ENCODE data around the gene DAPK1.

Gene DAPK1

GRCh38 chr9:87657190-87657589 lies 159.5 kb downstream of the DAPK1 start:
- no peaks in the 10 kb centered on the region for H3K9me3 ChIP-seq (ENCODE audit: severe bottlenecking)
- H3K4me3 ChIP-seq (ENCODE audit: low read depth, low read length) = no peak overlapping the region
- peaks cover 10% of the 10 kb centered on the region for H3K36me3 ChIP-seq
- H3K27ac ChIP-seq = no peak overlapping the region
- no peak for DNase-seq
- TF ChIP-seq, protein P1, sequence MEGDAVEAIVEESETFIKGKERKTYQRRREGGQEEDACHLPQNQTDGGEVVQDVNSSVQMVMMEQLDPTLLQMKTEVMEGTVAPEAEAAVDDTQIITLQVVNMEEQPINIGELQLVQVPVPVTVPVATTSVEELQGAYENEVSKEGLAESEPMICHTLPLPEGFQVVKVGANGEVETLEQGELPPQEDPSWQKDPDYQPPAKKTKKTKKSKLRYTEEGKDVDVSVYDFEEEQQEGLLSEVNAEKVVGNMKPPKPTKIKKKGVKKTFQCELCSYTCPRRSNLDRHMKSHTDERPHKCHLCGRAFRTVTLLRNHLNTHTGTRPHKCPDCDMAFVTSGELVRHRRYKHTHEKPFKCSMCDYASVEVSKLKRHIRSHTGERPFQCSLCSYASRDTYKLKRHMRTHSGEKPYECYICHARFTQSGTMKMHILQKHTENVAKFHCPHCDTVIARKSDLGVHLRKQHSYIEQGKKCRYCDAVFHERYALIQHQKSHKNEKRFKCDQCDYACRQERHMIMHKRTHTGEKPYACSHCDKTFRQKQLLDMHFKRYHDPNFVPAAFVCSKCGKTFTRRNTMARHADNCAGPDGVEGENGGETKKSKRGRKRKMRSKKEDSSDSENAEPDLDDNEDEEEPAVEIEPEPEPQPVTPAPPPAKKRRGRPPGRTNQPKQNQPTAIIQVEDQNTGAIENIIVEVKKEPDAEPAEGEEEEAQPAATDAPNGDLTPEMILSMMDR (IDR thresholded peaks at IDR 0.05; ENCODE audit: low read depth, low read length) = no peak
- no peaks in the 10 kb centered on the region for H3K27me3 ChIP-seq (ENCODE audit: insufficient read depth, low read depth, severe bottlenecking)

DNA sequence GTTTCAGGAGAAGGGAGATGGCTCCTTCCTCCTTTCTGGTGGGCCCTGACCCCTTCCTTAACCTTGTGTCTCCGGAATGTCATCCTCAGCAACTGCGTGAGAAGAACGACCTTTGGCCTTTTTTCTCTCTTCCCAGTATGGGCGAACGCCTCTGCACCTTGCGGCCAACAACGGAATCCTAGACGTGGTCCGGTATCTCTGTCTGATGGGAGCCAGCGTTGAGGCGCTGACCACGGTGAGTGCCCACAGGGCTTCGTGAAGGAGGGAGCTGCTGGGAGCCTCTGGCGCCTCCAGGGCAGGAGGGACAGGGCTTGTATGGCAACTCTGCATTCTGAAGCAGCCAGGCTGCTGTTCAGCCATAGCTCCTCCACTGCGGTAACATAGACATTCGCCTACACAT lies 160.2 kb downstream of the DAPK1 start:
- TF ChIP-seq, protein P1 (IDR thresholded peaks at IDR 0.05; ENCODE audit: low read depth, low read length) = no peak

DNA sequence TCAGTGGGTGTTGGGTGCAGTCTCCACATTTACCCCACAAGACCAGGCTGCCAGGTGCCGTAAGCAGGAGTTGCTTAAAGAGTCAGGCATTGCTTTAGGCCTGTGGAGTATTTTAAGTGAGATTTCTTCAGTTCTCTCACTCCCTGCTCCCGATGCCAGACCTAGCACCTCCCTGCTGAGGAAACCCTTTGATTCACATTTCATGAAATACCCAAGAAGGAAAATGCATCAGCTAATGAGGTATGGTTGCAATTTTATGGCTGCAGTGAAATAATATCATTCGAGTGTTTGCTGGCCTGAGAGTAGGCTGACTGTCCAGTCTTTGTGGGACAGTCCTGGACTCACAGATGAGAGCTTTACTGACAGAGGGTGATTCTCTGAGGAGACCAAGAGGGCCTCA lies 160.8 kb downstream of the DAPK1 start:
- no peaks in the 10 kb centered on the region for H3K9me3 ChIP-seq (ENCODE audit: severe bottlenecking)
- no peak overlapping the region for H3K27ac ChIP-seq
- no peaks in the 10 kb centered on the region for H3K27me3 ChIP-seq (ENCODE audit: insufficient read depth, low read depth, severe bottlenecking)
- H3K4me3 ChIP-seq (ENCODE audit: low read depth, low read length) = no peak overlapping the region
- peaks cover 10% of the 10 kb centered on the region for H3K36me3 ChIP-seq
- TF ChIP-seq, protein P1 (IDR thresholded peaks at IDR 0.05; ENCODE audit: low read depth, low read length) = no peak
- DNase-seq = no peak

More for the DNA sequence above, 160.2 kb downstream of the DAPK1 start:
- Histone ChIP-seq H3K36me3 (peaks cover 10% of the 10 kb centered on the region), H3K4me3 (ENCODE audit: low read depth, low read length) (no peak overlapping the region), H3K9me3 (ENCODE audit: severe bottlenecking) (no peaks in the 10 kb centered on the region), H3K27me3 (ENCODE audit: insufficient read depth, low read depth, severe bottlenecking) (no peaks in the 10 kb centered on the region), H3K27ac (no peak overlapping the region)
- DNase-seq = no peak

GRCh38 chr9:87659534-87660419 lies 162.1 kb downstream of the DAPK1 start:
- no peak overlapping the region for H3K27ac ChIP-seq
- no peak overlapping the region for H3K4me3 ChIP-seq (ENCODE audit: low read depth, low read length)
- peaks cover 10% of the 10 kb centered on the region for H3K36me3 ChIP-seq
- no peak for DNase-seq
- no peaks in the 10 kb centered on the region for H3K27me3 ChIP-seq (ENCODE audit: insufficient read depth, low read depth, severe bottlenecking)
- H3K9me3 ChIP-seq (ENCODE audit: severe bottlenecking) = no peaks in the 10 kb centered on the region
- TF ChIP-seq, protein P1 (IDR thresholded peaks at IDR 0.05; ENCODE audit: low read depth, low read length) = no peak

DNA sequence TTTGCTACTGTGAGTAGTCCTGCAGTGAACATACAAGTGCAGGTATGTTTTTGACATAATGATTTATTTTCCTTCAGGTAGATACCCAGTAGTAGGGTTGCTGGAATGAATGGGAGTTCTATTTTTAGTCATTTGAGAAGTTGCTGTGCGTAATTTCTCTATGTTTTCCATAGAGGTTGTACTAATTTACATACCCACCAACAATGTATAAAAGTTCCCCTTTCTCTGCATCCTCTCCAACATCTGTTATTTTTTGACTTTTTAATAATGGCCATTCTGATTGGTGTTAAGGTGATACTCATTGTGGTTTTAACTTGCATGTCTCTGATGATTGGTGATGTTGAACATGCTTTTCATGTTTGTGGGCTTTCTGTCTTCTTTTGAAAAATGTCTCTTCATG lies 163.6 kb downstream of the DAPK1 start:
- Histone ChIP-seq H3K27me3 (ENCODE audit: insufficient read depth, low read depth, severe bottlenecking) (no peaks in the 10 kb centered on the region), H3K36me3 (peaks cover 10% of the 10 kb centered on the region), H3K9me3 (ENCODE audit: severe bottlenecking) (no peaks in the 10 kb centered on the region), H3K27ac (no peak overlapping the region), H3K4me3 (ENCODE audit: low read depth, low read length) (no peak overlapping the region)
- TF ChIP-seq, protein P1 (IDR thresholded peaks at IDR 0.05; ENCODE audit: low read depth, low read length) = no peak
- no peak for DNase-seq
